ENCODE measurements around the gene MUC3A.

The MUC3A gene

GRCh38 chr7:100966542-100967291 lies 17.4 kb downstream of the MUC3A start:
- Histone ChIP-seq H3K4me1 (ENCODE audit: control insufficient read depth in 2 of 2, insufficient read depth in 1 of 2, low read depth in 1 of 2, low read length in 2 of 2) (peaks cover 0 to 9% of the 10 kb centered on the region in 2 donors), H2AK5ac (ENCODE audit: low read depth, low read length) (peak overlapping the region; percentile 5), H2BK12ac (ENCODE audit: low read length) (peak overlapping the region; percentile 12), H3K18ac (ENCODE audit: low read length) (peak overlapping the region; percentile 88), H2BK15ac (ENCODE audit: low read length) (peak overlapping the region; percentile 17), H3K9ac (ENCODE audit: low read depth, low read length, poor library complexity) (peak overlapping the region; percentile 81), H3K36me3 (replicated peaks in 1 of 2; ENCODE audit: control insufficient read depth in 2 of 2, insufficient read depth in 2 of 2, low read length in 2 of 2) (no peaks in the 10 kb centered on the region), H4K91ac (ENCODE audit: low read depth, low read length, poor library complexity) (no peak overlapping the region), H2AFZ (ENCODE audit: low read length) (peak overlapping the region; percentile 84), H3K14ac (ENCODE audit: low read length) (peak overlapping the region; percentile 5), H3K27me3 (ENCODE audit: control insufficient read depth in 3 of 3, insufficient read depth in 3 of 3, low read depth in 1 of 3, low read length in 3 of 3) (peaks cover 15 to 68% (median 47%) of the 10 kb centered on the region in 3 experiments), H2BK120ac (ENCODE audit: low read depth, low read length) (no peak overlapping the region), H3K9me3 (replicated peaks in 1 of 2; ENCODE audit: control insufficient read depth in 2 of 2, insufficient read depth in 1 of 2, low read depth in 1 of 2, low read length in 2 of 2) (peaks cover 0 to 2% of the 10 kb centered on the region in 2 donors), H3K79me1 (ENCODE audit: low read depth, low read length) (peaks cover 1% of the 10 kb centered on the region), H3K23ac (ENCODE audit: low read depth, low read length, poor library complexity) (peak overlapping the region; percentile 97), H3K4me2 (ENCODE audit: insufficient read depth, low read length, poor library complexity, severe bottlenecking) (peak overlapping the region; percentile 90), H3K4me3 (ENCODE audit: low read length in 2 of 2) (peak overlapping the region in 1 of 2 donors; percentile 11), H3K27ac (replicated peaks; ENCODE audit: low read length) (no peak overlapping the region), H3K4ac (ENCODE audit: low read length) (no peak overlapping the region), H2BK5ac (ENCODE audit: low read length) (peak overlapping the region; percentile 1), H4K8ac (ENCODE audit: low read depth, low read length) (no peak overlapping the region)
- WGBS, 2 donors (ENCODE audit: extremely low coverage in 2 of 2, insufficient read length in 2 of 2, insufficient replicate concordance in 1 of 2) = no CpG with 5 or more reads among the region's 40 CpGs
- no peak for DNase-seq (ENCODE audit: low spot score)

- H3K9ac ChIP-seq (ENCODE audit: low read depth, low read length, poor library complexity) = no peak overlapping the region
- H3K9me3 ChIP-seq (replicated peaks in 1 of 2; ENCODE audit: control insufficient read depth in 2 of 2, insufficient read depth in 1 of 2, low read depth in 1 of 2, low read length in 2 of 2) = peaks cover 0 to 2% of the 10 kb centered on the region in 2 donors
- WGBS, 2 donors (ENCODE audit: extremely low coverage in 2 of 2, insufficient read length in 2 of 2, insufficient replicate concordance in 1 of 2) = no CpG with 5 or more reads among the region's 13 CpGs
- H2BK12ac ChIP-seq (ENCODE audit: low read length) = no peak overlapping the region
- peak overlapping the region; percentile 1 for H3K18ac ChIP-seq (ENCODE audit: low read length)
- no peak overlapping the region for H2BK120ac ChIP-seq (ENCODE audit: low read depth, low read length)
- H2AK5ac ChIP-seq (ENCODE audit: low read depth, low read length) = no peak overlapping the region
- no peak overlapping the region for H3K4me3 ChIP-seq (ENCODE audit: low read length in 2 of 2)
- no peak overlapping the region for H4K8ac ChIP-seq (ENCODE audit: low read depth, low read length)
- no peak overlapping the region for H2BK5ac ChIP-seq (ENCODE audit: low read length)
- DNase-seq (ENCODE audit: low spot score) = no peak
- no peak overlapping the region for H4K91ac ChIP-seq (ENCODE audit: low read depth, low read length, poor library complexity)
- H3K27me3 ChIP-seq (ENCODE audit: control insufficient read depth in 3 of 3, insufficient read depth in 3 of 3, low read depth in 1 of 3, low read length in 3 of 3) = peaks cover 15 to 74% (median 47%) of the 10 kb centered on the region in 3 experiments
- no peak overlapping the region for H3K14ac ChIP-seq (ENCODE audit: low read length)
- H3K4ac ChIP-seq (ENCODE audit: low read length) = no peak overlapping the region
- H3K27ac ChIP-seq (replicated peaks; ENCODE audit: low read length) = no peak overlapping the region
- H3K4me1 ChIP-seq (ENCODE audit: control insufficient read depth in 2 of 2, insufficient read depth in 1 of 2, low read depth in 1 of 2, low read length in 2 of 2) = peaks cover 0 to 9% of the 10 kb centered on the region in 2 donors
- H3K36me3 ChIP-seq (replicated peaks in 1 of 2; ENCODE audit: control insufficient read depth in 2 of 2, insufficient read depth in 2 of 2, low read length in 2 of 2) = no peaks in the 10 kb centered on the region
- peaks cover 1% of the 10 kb centered on the region for H3K79me1 ChIP-seq (ENCODE audit: low read depth, low read length)
- H3K23ac ChIP-seq (ENCODE audit: low read depth, low read length, poor library complexity) = peak overlapping the region; percentile 19
- no peak overlapping the region for H2AFZ ChIP-seq (ENCODE audit: low read length)
- H3K4me2 ChIP-seq (ENCODE audit: insufficient read depth, low read length, poor library complexity, severe bottlenecking) = no peak overlapping the region
- H2BK15ac ChIP-seq (ENCODE audit: low read length) = no peak overlapping the region
Observed at GRCh38 chr7:100967292-100967863, 18.0 kb downstream of the MUC3A start.

GRCh38 chr7:100968031-100968430 lies 18.7 kb downstream of the MUC3A start:
- no peak overlapping the region for H3K9ac ChIP-seq (ENCODE audit: low read depth, low read length, poor library complexity)
- H2AK5ac ChIP-seq (ENCODE audit: low read depth, low read length) = no peak overlapping the region
- H3K27ac ChIP-seq (replicated peaks; ENCODE audit: low read length) = no peak overlapping the region
- H3K14ac ChIP-seq (ENCODE audit: low read length) = no peak overlapping the region
- H3K4me1 ChIP-seq (ENCODE audit: control insufficient read depth in 2 of 2, insufficient read depth in 1 of 2, low read depth in 1 of 2, low read length in 2 of 2) = peaks cover 0 to 9% of the 10 kb centered on the region in 2 donors
- no peak for DNase-seq (ENCODE audit: low spot score)
- peaks cover 0 to 2% of the 10 kb centered on the region in 2 donors for H3K9me3 ChIP-seq (replicated peaks in 1 of 2; ENCODE audit: control insufficient read depth in 2 of 2, insufficient read depth in 1 of 2, low read depth in 1 of 2, low read length in 2 of 2)
- H3K4ac ChIP-seq (ENCODE audit: low read length) = no peak overlapping the region
- H2BK15ac ChIP-seq (ENCODE audit: low read length) = no peak overlapping the region
- H3K23ac ChIP-seq (ENCODE audit: low read depth, low read length, poor library complexity) = no peak overlapping the region
- no peak overlapping the region for H2BK12ac ChIP-seq (ENCODE audit: low read length)
- WGBS, 2 donors (ENCODE audit: extremely low coverage in 2 of 2, insufficient read length in 2 of 2, insufficient replicate concordance in 1 of 2) = no CpG with 5 or more reads among the region's 6 CpGs
- no peak overlapping the region for H2BK5ac ChIP-seq (ENCODE audit: low read length)
- H3K79me1 ChIP-seq (ENCODE audit: low read depth, low read length) = no peaks in the 10 kb centered on the region
- H3K4me3 ChIP-seq (ENCODE audit: low read length in 2 of 2) = no peak overlapping the region
- no peak overlapping the region for H4K8ac ChIP-seq (ENCODE audit: low read depth, low read length)
- H3K27me3 ChIP-seq (ENCODE audit: control insufficient read depth in 3 of 3, insufficient read depth in 3 of 3, low read depth in 1 of 3, low read length in 3 of 3) = peaks cover 15 to 74% (median 47%) of the 10 kb centered on the region in 3 experiments
- H3K18ac ChIP-seq (ENCODE audit: low read length) = no peak overlapping the region
- no peak overlapping the region for H3K4me2 ChIP-seq (ENCODE audit: insufficient read depth, low read length, poor library complexity, severe bottlenecking)
- no peak overlapping the region for H2BK120ac ChIP-seq (ENCODE audit: low read depth, low read length)
- H3K36me3 ChIP-seq (replicated peaks in 1 of 2; ENCODE audit: control insufficient read depth in 2 of 2, insufficient read depth in 2 of 2, low read length in 2 of 2) = no peaks in the 10 kb centered on the region
- H2AFZ ChIP-seq (ENCODE audit: low read length) = no peak overlapping the region
- H4K91ac ChIP-seq (ENCODE audit: low read depth, low read length, poor library complexity) = no peak overlapping the region

GRCh38 chr7:100968650-100969049 lies 19.3 kb downstream of the MUC3A start:
- Histone ChIP-seq H3K4me3 (ENCODE audit: low read length in 2 of 2) (no peak overlapping the region), H2AFZ (ENCODE audit: low read length) (no peak overlapping the region), H3K9ac (ENCODE audit: low read depth, low read length, poor library complexity) (no peak overlapping the region), H2BK5ac (ENCODE audit: low read length) (no peak overlapping the region), H3K23ac (ENCODE audit: low read depth, low read length, poor library complexity) (peak overlapping the region; percentile 47), H3K14ac (ENCODE audit: low read length) (no peak overlapping the region), H3K18ac (ENCODE audit: low read length) (no peak overlapping the region), H4K91ac (ENCODE audit: low read depth, low read length, poor library complexity) (no peak overlapping the region), H3K79me1 (ENCODE audit: low read depth, low read length) (no peaks in the 10 kb centered on the region), H3K4me1 (ENCODE audit: control insufficient read depth in 2 of 2, insufficient read depth in 1 of 2, low read depth in 1 of 2, low read length in 2 of 2) (peaks cover 0 to 9% of the 10 kb centered on the region in 2 donors), H2BK120ac (ENCODE audit: low read depth, low read length) (no peak overlapping the region), H3K4me2 (ENCODE audit: insufficient read depth, low read length, poor library complexity, severe bottlenecking) (no peak overlapping the region), H2BK15ac (ENCODE audit: low read length) (peak overlapping the region; percentile 34), H4K8ac (ENCODE audit: low read depth, low read length) (no peak overlapping the region), H3K27ac (replicated peaks; ENCODE audit: low read length) (no peak overlapping the region), H3K36me3 (replicated peaks in 1 of 2; ENCODE audit: control insufficient read depth in 2 of 2, insufficient read depth in 2 of 2, low read length in 2 of 2) (no peaks in the 10 kb centered on the region), H3K4ac (ENCODE audit: low read length) (no peak overlapping the region), H3K27me3 (ENCODE audit: control insufficient read depth in 3 of 3, insufficient read depth in 3 of 3, low read depth in 1 of 3, low read length in 3 of 3) (peaks cover 15 to 70% (median 46%) of the 10 kb centered on the region in 3 experiments), H2BK12ac (ENCODE audit: low read length) (no peak overlapping the region), H3K9me3 (replicated peaks in 1 of 2; ENCODE audit: control insufficient read depth in 2 of 2, insufficient read depth in 1 of 2, low read depth in 1 of 2, low read length in 2 of 2) (peaks cover 0 to 2% of the 10 kb centered on the region in 2 donors), H2AK5ac (ENCODE audit: low read depth, low read length) (peak overlapping the region; percentile 21)
- WGBS, 2 donors (ENCODE audit: extremely low coverage in 2 of 2, insufficient read length in 2 of 2, insufficient replicate concordance in 1 of 2) = no CpG with 5 or more reads among the region's 3 CpGs
- no peak for DNase-seq (ENCODE audit: low spot score)
